Mucosa of gallbladder (tissue), 1 donor: ENCODE measurements around the gene URGCP. TPM values are rescaled to one million over a fixed set of nuclear protein-coding genes. Genes with fewer than 3 reads are reported as not detected.
"Not testable (repeated sequence)": the region's sequence is repeated elsewhere in the genome, so short reads cannot be mapped to it uniquely, and the experiment has no call there.

Experiments used
- DNase-seq: peaks from one replicate; pipeline ENCODE4 v3.0.0-alpha.2; 2020; ENCODE audit warnings: low spot score
- total RNA-seq: library from RNA; stranded (reverse); gene quantifications from one replicate; pipeline ENCODE4 v1.2.1, GENCODE V29; 2021
- donor health status: DM: no; HTN: no; CAD: no.

Gene URGCP
- total RNA-seq, 1 donor from 2014 or later = 38.4 TPM

DNA sequence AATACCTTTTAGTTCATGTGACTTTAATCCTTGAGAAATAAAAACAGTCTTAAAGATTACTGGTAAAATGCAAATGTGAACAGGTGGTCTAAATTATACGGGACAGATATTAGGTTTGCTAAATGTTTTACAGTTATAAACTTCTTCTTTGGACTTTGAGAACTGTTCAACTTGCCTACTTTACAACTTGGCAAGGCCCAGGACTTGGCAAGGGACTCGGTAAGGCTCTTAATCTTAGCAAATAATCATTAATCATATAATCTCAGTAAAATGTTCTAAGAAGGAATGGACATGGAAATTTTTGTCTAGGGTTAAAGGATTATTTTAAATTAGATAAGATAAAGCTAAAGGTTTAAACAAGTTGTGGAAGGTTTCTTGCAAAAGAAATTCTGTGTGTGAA, 15.0 kb upstream of the URGCP start:
- DNase-seq = no peak

GRCh38 chr7:43915907-43916306, 9.5 kb upstream of the URGCP start:
- no peak for DNase-seq

GRCh38 chr7:43914795-43915194, 8.4 kb upstream of the URGCP start:
- DNase-seq = no peak

- peak; percentile 12 for DNase-seq
These were observed 453 bp downstream of the URGCP start for GRCh38 chr7:43905956-43906330.

DNA sequence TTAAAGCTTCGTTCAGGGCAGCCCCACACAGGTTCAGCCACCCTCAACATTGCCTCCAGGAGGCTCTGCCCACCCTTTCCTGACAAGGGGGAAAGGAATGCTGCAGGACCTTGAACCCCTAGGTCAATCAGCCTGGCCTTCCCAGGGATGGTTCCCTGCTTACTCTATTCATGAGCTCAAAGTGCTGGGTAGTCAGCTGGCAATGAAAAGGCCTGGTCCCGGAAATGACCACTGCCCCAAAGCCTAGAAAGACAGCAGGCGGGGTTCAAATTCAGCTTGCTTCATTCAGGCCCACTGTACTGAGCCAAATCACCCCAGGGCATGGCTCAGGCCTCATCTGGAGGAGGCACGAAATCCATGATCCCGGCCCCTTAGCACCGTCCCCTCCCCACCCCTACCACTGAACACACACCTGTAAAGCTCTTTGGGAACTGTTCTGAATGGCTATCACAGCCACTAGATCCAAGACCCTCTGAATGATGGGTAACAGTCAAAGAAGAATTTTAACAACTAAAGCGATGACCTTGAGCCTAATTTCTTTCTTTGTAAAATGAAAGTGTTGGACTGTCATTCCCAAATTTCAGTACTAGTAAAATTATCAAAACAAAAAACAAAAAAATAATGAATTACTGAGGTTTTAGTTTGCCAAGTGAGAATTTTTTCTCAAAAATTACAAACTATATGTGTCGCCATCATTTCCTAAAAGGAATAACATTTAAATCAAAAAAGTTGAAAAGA, 1.0 kb downstream of the URGCP start:
- DNase-seq = peak; percentile 50

- DNase-seq = no peak
These were observed 1.7 kb downstream of the URGCP start for GRCh38 chr7:43904533-43905208.

DNA sequence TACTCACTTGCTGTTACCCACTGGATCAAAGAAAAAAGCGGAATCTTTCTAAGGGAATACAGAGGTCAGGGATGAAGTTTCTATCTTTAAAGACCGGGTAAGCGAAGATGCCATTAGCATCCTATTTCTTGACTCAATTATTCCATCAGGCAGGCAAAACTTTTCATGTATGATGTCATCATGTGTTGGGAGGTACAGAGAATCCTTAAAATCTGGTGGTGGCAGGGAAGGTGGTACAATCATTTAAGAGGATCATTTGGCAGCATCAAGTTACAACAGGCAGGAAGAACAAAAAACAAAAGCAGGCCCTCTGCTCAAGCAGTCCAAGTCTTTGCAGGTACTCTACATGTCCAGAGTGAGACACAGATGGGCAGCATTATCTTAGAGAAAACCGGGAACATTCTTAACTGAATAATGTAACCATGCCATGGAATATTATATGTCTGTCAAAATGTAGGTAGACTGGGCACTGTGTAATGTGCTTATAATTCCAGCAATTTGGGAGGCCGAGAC, 3.8 kb downstream of the URGCP start:
- DNase-seq = no peak

DNA sequence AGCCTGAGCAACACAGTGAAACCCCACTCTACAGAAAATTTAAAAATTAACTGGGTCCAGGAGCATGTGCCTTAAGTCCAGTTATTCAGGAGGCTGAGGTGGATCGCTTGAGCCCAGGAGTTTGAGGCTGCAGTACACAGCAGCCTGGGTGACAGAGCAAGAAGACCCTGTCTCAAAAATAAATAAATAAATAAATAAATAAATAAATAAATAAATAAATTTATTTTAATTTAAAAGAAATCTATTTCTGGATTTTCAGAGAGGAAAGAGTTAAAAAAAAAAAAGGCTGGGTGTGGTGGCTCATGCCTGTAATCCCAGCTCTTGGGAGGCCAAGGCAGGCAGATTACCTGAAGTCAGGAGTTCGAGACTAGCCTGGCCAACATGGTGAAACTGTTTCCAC, 7.8 kb downstream of the URGCP start:
- DNase-seq = not testable (repeated sequence)

DNA sequence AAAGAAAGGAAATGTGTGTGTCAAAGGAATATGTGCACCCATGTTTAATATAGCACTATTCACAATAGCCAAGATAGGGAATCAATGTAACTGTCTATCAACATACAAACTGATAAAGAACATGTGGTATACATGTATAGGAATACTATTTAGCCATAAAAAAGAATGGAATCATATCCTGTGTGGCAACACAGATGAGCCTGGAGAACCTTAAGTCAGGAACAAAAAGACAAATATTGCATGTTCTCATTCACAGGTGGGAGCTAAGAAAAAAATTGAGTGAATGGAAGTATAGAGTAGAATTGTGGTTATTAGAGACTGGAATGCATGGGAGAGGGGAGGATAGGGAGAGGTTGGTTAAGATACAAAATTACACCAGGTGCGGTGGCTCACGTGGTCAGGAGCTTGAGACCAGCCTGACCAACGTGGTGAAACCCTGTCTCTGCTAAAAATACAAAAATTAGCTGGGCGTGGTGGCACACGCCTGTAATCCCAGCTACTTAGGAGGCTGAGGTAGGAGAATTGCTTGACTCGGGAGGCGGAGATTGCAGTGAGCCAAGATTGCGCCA, 10.5 kb downstream of the URGCP start:
- DNase-seq = no peak

DNA sequence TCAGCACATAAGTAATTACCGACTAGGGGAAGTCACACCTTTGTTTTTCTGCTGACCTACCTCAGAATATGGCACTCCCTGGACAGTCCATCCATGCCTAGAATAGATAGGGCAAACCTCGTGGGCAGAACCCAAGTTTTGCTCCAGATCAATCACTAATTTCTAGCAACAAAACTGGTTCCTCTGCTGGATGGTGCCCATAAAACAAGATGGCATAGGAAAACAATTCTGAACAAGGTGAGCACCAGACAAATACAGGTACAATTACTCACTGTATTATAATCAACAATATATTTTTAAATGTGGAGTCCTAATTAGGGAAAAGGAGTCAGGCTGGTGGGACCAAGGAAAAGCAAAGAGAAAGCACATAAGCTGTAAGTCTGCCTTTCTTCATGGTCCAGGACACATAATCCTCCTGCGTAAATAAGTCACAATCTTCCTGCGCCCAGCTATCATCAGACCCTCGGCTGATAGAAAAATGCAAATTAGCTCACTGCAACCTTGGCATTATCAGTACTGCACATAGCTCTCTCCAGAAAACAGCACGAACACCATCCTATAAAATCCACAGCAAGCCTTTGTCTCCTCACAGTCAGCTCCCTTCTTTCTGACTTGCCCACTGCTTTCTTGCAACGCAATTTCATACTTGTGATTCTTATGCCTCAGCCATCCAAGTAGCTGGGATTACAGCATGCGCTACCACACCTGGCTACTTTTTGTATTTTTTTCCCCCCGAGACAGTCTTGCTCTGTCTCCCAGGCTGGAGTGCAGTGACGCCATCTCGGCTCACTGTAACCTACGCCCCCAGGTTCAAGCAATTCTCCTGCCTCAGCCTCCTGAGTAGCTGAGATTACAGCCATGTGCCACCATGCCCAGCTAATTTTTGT, 15.1 kb downstream of the URGCP start:
- DNase-seq = no peak

- DNase-seq = no peak
These were observed 15.9 kb downstream of the URGCP start for GRCh38 chr7:43890468-43890867.

- DNase-seq = no peak
These were observed 17.1 kb downstream of the URGCP start for GRCh38 chr7:43888993-43889945.

- DNase-seq = no peak
These were observed 21.8 kb downstream of the URGCP start for GRCh38 chr7:43884617-43885016.

- no peak for DNase-seq
These were observed 22.2 kb downstream of the URGCP start for GRCh38 chr7:43884209-43884608.

DNA sequence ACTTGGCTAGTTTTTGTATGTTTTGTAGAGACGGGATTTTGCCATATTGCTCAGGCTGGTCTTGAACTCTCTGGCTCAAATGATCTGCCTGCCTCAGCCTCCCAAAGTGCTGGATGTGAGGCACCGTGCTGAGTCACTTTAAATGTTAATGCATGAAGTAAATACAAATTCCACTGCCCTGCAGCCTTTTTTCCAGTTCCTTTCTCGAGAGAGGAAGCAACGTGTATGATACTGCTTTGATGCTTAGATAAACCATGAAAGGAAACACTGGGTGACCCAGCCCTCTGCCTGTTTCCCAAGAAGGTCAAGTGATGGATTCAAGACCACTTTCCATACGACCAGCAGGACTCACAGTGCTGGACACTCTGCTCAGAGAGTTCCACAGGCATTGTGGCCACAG, 25.8 kb downstream of the URGCP start:
- DNase-seq = no peak

GRCh38 chr7:43879477-43879876, 26.9 kb downstream of the URGCP start:
- DNase-seq = no peak

- no peak for DNase-seq
These were observed 27.5 kb downstream of the URGCP start for GRCh38 chr7:43878867-43879266.

- no peak for DNase-seq
These were observed 28.2 kb downstream of the URGCP start for GRCh38 chr7:43877968-43878864.

GRCh38 chr7:43876976-43877745, 29.2 kb downstream of the URGCP start:
- no peak for DNase-seq
